ENCODE data around the gene GPRC6A. TPM values are rescaled to one million over a fixed set of nuclear protein-coding genes. Genes with fewer than 3 reads are reported as not detected.

Gene GPRC6A
- total and polyA plus RNA-seq, 2 of the 13 experiments (the other 11 are each of a cell fraction or from before 2014, with no cell fraction given), result not detected

DNA sequence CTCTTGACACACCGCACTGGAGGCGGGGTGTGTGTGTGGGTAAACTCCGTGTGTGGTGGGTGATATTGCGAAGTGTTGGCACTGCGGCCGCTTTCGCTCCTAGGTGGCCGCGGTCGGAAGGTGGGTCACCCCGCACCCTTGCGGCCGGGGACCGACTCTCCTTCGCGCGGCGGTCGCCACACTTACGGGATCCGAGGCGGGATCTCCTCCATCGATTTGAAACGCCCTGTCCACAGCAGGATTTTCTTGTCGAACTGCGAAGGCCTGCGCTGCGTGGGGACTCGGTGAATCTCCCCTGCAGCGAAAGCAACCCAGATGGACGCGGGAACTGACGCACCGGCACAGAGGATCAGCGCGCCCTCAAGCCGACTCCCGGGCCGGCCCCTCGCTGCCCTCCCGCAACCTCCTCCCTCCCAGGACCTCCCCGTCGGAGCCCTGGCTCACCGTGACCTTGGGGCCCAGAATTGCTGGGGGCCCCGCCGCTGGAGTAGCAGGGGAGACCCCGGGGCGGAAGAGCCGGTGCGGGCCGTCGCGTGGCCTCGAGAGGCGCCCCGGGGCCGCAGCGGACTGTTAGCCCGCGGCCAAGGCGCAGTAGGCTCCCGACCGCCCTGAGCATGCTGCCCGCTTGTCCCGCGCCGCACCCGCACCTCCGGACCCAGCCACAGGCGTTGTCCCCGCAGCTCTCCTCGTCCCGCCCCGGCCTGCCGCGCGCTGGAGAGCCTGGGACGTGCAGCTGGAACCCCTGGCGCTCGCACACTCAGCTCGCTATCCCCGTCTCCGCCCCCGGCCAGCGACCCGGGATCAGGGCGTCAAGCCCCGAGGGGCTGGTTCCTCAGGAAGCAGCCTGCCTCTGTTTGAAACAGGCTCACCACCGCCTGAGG lies 63.7 kb downstream of the GPRC6A start, which contains the start of gene FAM162B (continued):
- TF ChIP-seq HNF1A (IDR thresholded peaks at IDR 0.05; ENCODE audit: low read depth), result no peak
- TF ChIP-seq HNF1A (CRISPR knock-in tag; IDR thresholded peaks at IDR 0.05; ENCODE audit: borderline replicate concordance), result peak; percentile 39; the same call in 1 of the 2 replicates
- TF ChIP-seq ZXDC (CRISPR knock-in tag; IDR thresholded peaks at IDR 0.05), result no peak
- TF ChIP-seq MLLT10 (CRISPR knock-in tag; IDR thresholded peaks at IDR 0.05), result no peak
- peak; percentile 61; the same call in 1 of the 2 replicates for TF ChIP-seq CBFB (CRISPR knock-in tag; IDR thresholded peaks at IDR 0.05)
- TF ChIP-seq ARNTL (CRISPR knock-in tag; IDR thresholded peaks at IDR 0.05), result peak; percentile 29; the same call in 1 of the 2 replicates
- no peak for TF ChIP-seq KLF16 (CRISPR knock-in tag; IDR thresholded peaks at IDR 0.05)
- peak; percentile 95 for TF ChIP-seq ZNF777 (CRISPR knock-in tag; IDR thresholded peaks at IDR 0.05)
- TF ChIP-seq ZNF451 (CRISPR knock-in tag; IDR thresholded peaks at IDR 0.05), result no peak
- TF ChIP-seq ZNF724P (CRISPR knock-in tag; IDR thresholded peaks at IDR 0.05; ENCODE audit: borderline replicate concordance), result 0 out of 2 replicates have a peak, but pooled peaks have one; percentile 27
- TF ChIP-seq ZNF30 (CRISPR knock-in tag; IDR thresholded peaks at IDR 0.05), result peak; percentile 28; the same call in 1 of the 2 replicates
- TF ChIP-seq SIX1 (CRISPR knock-in tag; IDR thresholded peaks at IDR 0.05; ENCODE audit: borderline replicate concordance), result no peak
- no peak for TF ChIP-seq ONECUT2 (CRISPR knock-in tag; IDR thresholded peaks at IDR 0.05)
- peak; percentile 34 for TF ChIP-seq HNRNPLL (IDR thresholded peaks at IDR 0.05; ENCODE audit: low read depth, low read length, poor library complexity, severe bottlenecking)
- TF ChIP-seq, protein P1, sequence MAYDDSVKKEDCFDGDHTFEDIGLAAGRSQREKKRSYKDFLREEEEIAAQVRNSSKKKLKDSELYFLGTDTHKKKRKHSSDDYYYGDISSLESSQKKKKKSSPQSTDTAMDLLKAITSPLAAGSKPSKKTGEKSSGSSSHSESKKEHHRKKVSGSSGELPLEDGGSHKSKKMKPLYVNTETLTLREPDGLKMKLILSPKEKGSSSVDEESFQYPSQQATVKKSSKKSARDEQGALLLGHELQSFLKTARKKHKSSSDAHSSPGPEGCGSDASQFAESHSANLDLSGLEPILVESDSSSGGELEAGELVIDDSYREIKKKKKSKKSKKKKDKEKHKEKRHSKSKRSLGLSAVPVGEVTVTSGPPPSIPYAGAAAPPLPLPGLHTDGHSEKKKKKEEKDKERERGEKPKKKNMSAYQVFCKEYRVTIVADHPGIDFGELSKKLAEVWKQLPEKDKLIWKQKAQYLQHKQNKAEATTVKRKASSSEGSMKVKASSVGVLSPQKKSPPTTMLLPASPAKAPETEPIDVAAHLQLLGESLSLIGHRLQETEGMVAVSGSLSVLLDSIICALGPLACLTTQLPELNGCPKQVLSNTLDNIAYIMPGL (CRISPR knock-in tag; IDR thresholded peaks at IDR 0.05; ENCODE audit: borderline replicate concordance in 1 of 2, low read depth in 1 of 2), result peak in 1 of 2 experiments; percentile 52; a peak in 1 of 4 replicates
- peak; percentile 55; the same call in 1 of the 2 replicates for TF ChIP-seq ZNF776 (CRISPR knock-in tag; IDR thresholded peaks at IDR 0.05)
- TF ChIP-seq FLYWCH1 (CRISPR knock-in tag; IDR thresholded peaks at IDR 0.05), result no peak
- TF ChIP-seq RORA (CRISPR knock-in tag; IDR thresholded peaks at IDR 0.05), result no peak
- TF ChIP-seq ZNF225 (CRISPR knock-in tag; IDR thresholded peaks at IDR 0.05), result peak; percentile 10; the same call in 1 of the 2 replicates
- TF ChIP-seq ZNF160 (CRISPR knock-in tag; IDR thresholded peaks at IDR 0.05), result no peak
- peak; percentile 68; the same call in 1 of the 2 replicates for TF ChIP-seq GTF3A (CRISPR knock-in tag; conservative IDR thresholded peaks at IDR 0.05)

Measured in HepG2 (cell line).